Measurements from ENCODE around the gene ANTXR2.
A peak's percentile ranks its signal among the peaks of the same experiment; 100 is the strongest.
"Not testable (repeated sequence)": the region's sequence is repeated elsewhere in the genome, so short reads cannot be mapped to it uniquely, and the experiment has no call there.

The ANTXR2 gene

GRCh38 chr4:80072744-80073472 lies at the start of gene ANTXR2:
Gene ANTXR2 (minus strand): TSS chr4:80073229. CDS start chr4:80072560, 669 bp downstream.
- DNase-seq: peak; percentile 77

- not testable (repeated sequence) for DNase-seq
Observed at GRCh38 chr4:80121815-80122214, 48.8 kb upstream of the ANTXR2 start.

- not testable (repeated sequence) for DNase-seq
Observed at GRCh38 chr4:80119620-80120019, 46.6 kb upstream of the ANTXR2 start.

- no peak for DNase-seq
Observed at GRCh38 chr4:80116516-80116915, 43.5 kb upstream of the ANTXR2 start.

- no peak for DNase-seq
Observed at GRCh38 chr4:80115368-80116181, 42.5 kb upstream of the ANTXR2 start.

- no peak for DNase-seq
Observed at GRCh38 chr4:80114732-80115265, 41.8 kb upstream of the ANTXR2 start.

GRCh38 chr4:80113615-80114014 lies 40.6 kb upstream of the ANTXR2 start:
- no peak for DNase-seq

GRCh38 chr4:80112236-80112635 lies 39.2 kb upstream of the ANTXR2 start:
- no peak for DNase-seq

GRCh38 chr4:80111276-80111675 lies 38.2 kb upstream of the ANTXR2 start:
- DNase-seq: no peak

GRCh38 chr4:80107374-80107773 lies 34.3 kb upstream of the ANTXR2 start:
- no peak for DNase-seq

GRCh38 chr4:80104927-80105326 lies 31.9 kb upstream of the ANTXR2 start:
- DNase-seq: no peak

- DNase-seq: no peak
Observed at GRCh38 chr4:80103629-80104028, 30.6 kb upstream of the ANTXR2 start.

- no peak for DNase-seq
Observed at GRCh38 chr4:80101792-80102116, 28.7 kb upstream of the ANTXR2 start.

- DNase-seq: no peak
Observed at GRCh38 chr4:80101071-80101791, 28.2 kb upstream of the ANTXR2 start.

GRCh38 chr4:80099671-80100070 lies 26.6 kb upstream of the ANTXR2 start:
- no peak for DNase-seq

GRCh38 chr4:80098635-80099034 lies 25.6 kb upstream of the ANTXR2 start:
- no peak for DNase-seq

GRCh38 chr4:80097400-80098177 lies 24.6 kb upstream of the ANTXR2 start:
- no peak for DNase-seq

- no peak for DNase-seq
Observed at GRCh38 chr4:80096175-80096850, 23.3 kb upstream of the ANTXR2 start.

GRCh38 chr4:80094191-80094590 lies 21.2 kb upstream of the ANTXR2 start:
- no peak for DNase-seq

GRCh38 chr4:80093563-80093962 lies 20.5 kb upstream of the ANTXR2 start:
- DNase-seq: no peak

GRCh38 chr4:80092847-80093246 lies 19.8 kb upstream of the ANTXR2 start:
- DNase-seq: no peak

GRCh38 chr4:80092088-80092487 lies 19.1 kb upstream of the ANTXR2 start:
- DNase-seq: no peak

Measured in stimulated activated CD4-positive, alpha-beta T cell treated with anti-CD3 and anti-CD28 coated beads, Interleukin-15, amount 100 ng/mL, for 24 hours (primary cell).